G401 (cell line): ENCODE data around the gene TMA16. TPM values are rescaled to one million over a fixed set of nuclear protein-coding genes. Genes with fewer than 3 reads are reported as not detected.

Source experiments
- DNase-seq: peaks from one replicate; pipeline ENCODE4 v3.0.0-alpha.2; 2015; ENCODE audit warnings: low spot score
- in situ Hi-C: cut with HindIII; loops from 2 replicates; pipeline ENCODE4 v1.10.0; 2016; ENCODE audit warnings: low sequenced_read_pairs, mixed read lengths
- total RNA-seq: library from RNA; depleted of rRNA; stranded (reverse); fragments of >200 nt; shearing (Covaris generic); gene quantifications from 2 replicates; pipeline ENCODE4 v1.2.3, GENCODE V29; 2014; rRNA removed

TMA16 gene
- total RNA-seq, 1 experiment from 2014 or later: 30.4 TPM

GRCh38 chr4:163554870-163555465 lies 60.5 kb downstream of the TMA16 start:
- no peak for DNase-seq
- in situ Hi-C loops: loop anchor here (10.0 kb wide), 1 partner anchor 130 kb away; no protein-coding TSS in a partner anchor

GRCh38 chr4:163556177-163556576 lies 61.7 kb downstream of the TMA16 start:
- in situ Hi-C loops: loop anchor here (10.0 kb wide), 1 partner anchor 129 kb away; no protein-coding TSS in a partner anchor
- no peak for DNase-seq

- in situ Hi-C loops: loop anchor here (10.0 kb wide), 1 partner anchor 128 kb away; no protein-coding TSS in a partner anchor
- DNase-seq: no peak
These were observed 62.3 kb downstream of the TMA16 start for GRCh38 chr4:163556650-163557391.

- in situ Hi-C loops: loop anchor here (10.0 kb wide), 1 partner anchor 126 kb away; no protein-coding TSS in a partner anchor
- no peak for DNase-seq
These were observed 64.1 kb downstream of the TMA16 start for GRCh38 chr4:163558539-163559044.

GRCh38 chr4:163562496-163562895 lies 68.0 kb downstream of the TMA16 start:
- DNase-seq: no peak
- in situ Hi-C loops: no loop called here

GRCh38 chr4:163563592-163563991 lies 69.1 kb downstream of the TMA16 start:
- DNase-seq: no peak
- in situ Hi-C loops: no loop called here

- in situ Hi-C loops: no loop called here
- DNase-seq: no peak
These were observed 69.8 kb downstream of the TMA16 start for GRCh38 chr4:163564221-163564720.

- in situ Hi-C loops: no loop called here
- DNase-seq: no peak
These were observed 71.0 kb downstream of the TMA16 start for GRCh38 chr4:163565226-163566135.

GRCh38 chr4:163566257-163566796 lies 71.8 kb downstream of the TMA16 start:
- no peak for DNase-seq
- in situ Hi-C loops: no loop called here

GRCh38 chr4:163568843-163569242 lies 74.4 kb downstream of the TMA16 start:
- no peak for DNase-seq
- in situ Hi-C loops: no loop called here

Other genes with a start within 250 kb of the TMA16 start
- not detected in 2 replicates for gene NPY1R, start 162.1 kb upstream of the TMA16 start, total RNA-seq
- not detected in 2 replicates for gene NPY5R, start 150.8 kb upstream of the TMA16 start, total RNA-seq
- gene TKTL2, start 20.9 kb upstream of the TMA16 start, total RNA-seq: not detected in 2 replicates